Measurements from ENCODE around the gene SYTL3.
A peak's percentile ranks its signal among the peaks of the same experiment; 100 is the strongest.

Gene SYTL3

GRCh38 chr6:158743033-158743651 lies 93.3 kb downstream of the SYTL3 start:
- TF ChIP-seq CTCF (conservative IDR thresholded peaks at IDR 0.05; ENCODE audit: control insufficient read depth, insufficient read depth, low read depth, low read length), result no peak
- DNase-seq (ENCODE audit: low read depth), result no peak
- H3K4me3 ChIP-seq (ENCODE audit: control insufficient read depth, low read depth, low read length), result no peak overlapping the region

GRCh38 chr6:158744986-158745430 lies 95.2 kb downstream of the SYTL3 start:
- H3K4me3 ChIP-seq (ENCODE audit: control insufficient read depth, low read depth, low read length), result no peak overlapping the region
- no peak for DNase-seq (ENCODE audit: low read depth)
- no peak for TF ChIP-seq CTCF (conservative IDR thresholded peaks at IDR 0.05; ENCODE audit: control insufficient read depth, insufficient read depth, low read depth, low read length)

- no peak for TF ChIP-seq CTCF (conservative IDR thresholded peaks at IDR 0.05; ENCODE audit: control insufficient read depth, insufficient read depth, low read depth, low read length)
- no peak overlapping the region for H3K4me3 ChIP-seq (ENCODE audit: control insufficient read depth, low read depth, low read length)
- no peak for DNase-seq (ENCODE audit: low read depth)
Measured at GRCh38 chr6:158751224-158751623, 101.4 kb downstream of the SYTL3 start.

GRCh38 chr6:158751921-158752320 lies 102.1 kb downstream of the SYTL3 start:
- DNase-seq (ENCODE audit: low read depth), result no peak
- H3K4me3 ChIP-seq (ENCODE audit: control insufficient read depth, low read depth, low read length), result no peak overlapping the region
- no peak for TF ChIP-seq CTCF (conservative IDR thresholded peaks at IDR 0.05; ENCODE audit: control insufficient read depth, insufficient read depth, low read depth, low read length)

GRCh38 chr6:158752613-158753012 lies 102.8 kb downstream of the SYTL3 start:
- DNase-seq (ENCODE audit: low read depth), result peak; percentile 30
- no peak overlapping the region for H3K4me3 ChIP-seq (ENCODE audit: control insufficient read depth, low read depth, low read length)

GRCh38 chr6:158753811-158754210 lies 104.0 kb downstream of the SYTL3 start:
- no peak overlapping the region for H3K4me3 ChIP-seq (ENCODE audit: control insufficient read depth, low read depth, low read length)
- no peak for TF ChIP-seq CTCF (conservative IDR thresholded peaks at IDR 0.05; ENCODE audit: control insufficient read depth, insufficient read depth, low read depth, low read length)
- no peak for DNase-seq (ENCODE audit: low read depth)

More at GRCh38 chr6:158752613-158753012, 102.8 kb downstream of the SYTL3 start:
- peak; percentile 6 for TF ChIP-seq CTCF (conservative IDR thresholded peaks at IDR 0.05; ENCODE audit: control insufficient read depth, insufficient read depth, low read depth, low read length)

- TF ChIP-seq CTCF (conservative IDR thresholded peaks at IDR 0.05; ENCODE audit: control insufficient read depth, insufficient read depth, low read depth, low read length), result no peak
- H3K4me3 ChIP-seq (ENCODE audit: control insufficient read depth, low read depth, low read length), result no peak overlapping the region
- DNase-seq (ENCODE audit: low read depth), result no peak
Measured at GRCh38 chr6:158754738-158755137, 104.9 kb downstream of the SYTL3 start.

Data from fibroblast of mammary gland (primary cell).